GM23338 (cell line): ENCODE measurements around the gene PDE4D. TPM values are rescaled to one million over a fixed set of nuclear protein-coding genes. Genes with fewer than 3 reads are reported as not detected.
"Not testable (repeated sequence)": the region's sequence is repeated elsewhere in the genome, so short reads cannot be mapped to it uniquely, and the experiment has no call there.

Experiments used
- ATAC-seq: fragments of 200-7000 bp; cut with Tn5 transposase; 3 replicates; pipeline ENCODE4 v1.9.1; 2020
- DNase-seq: peaks from one replicate; pipeline ENCODE4 v3.0.0-alpha.2; 2015; ENCODE audit warnings: low spot score
- H2AFZ ChIP-seq: fragments of 200-600 bp; sonication (generic); 2 replicates; pipeline ENCODE4 v1.8.0; 2016; ENCODE audit warnings: antibody characterized with exemption, mild to moderate bottlenecking, moderate library complexity
- H3F3A ChIP-seq: fragments of 200-600 bp; sonication (generic); replicated peaks from 2 replicates; pipeline ENCODE4 v1.8.0; 2017; ENCODE audit warnings: antibody characterized with exemption, mixed run types, low read depth
- H3K27ac ChIP-seq: fragments of 200-600 bp; sonication (generic); 2 replicates; pipeline ENCODE4 v1.6.1; 2016; ENCODE audit warnings: low read depth
- H3K27me3 ChIP-seq: fragments of 200-600 bp; sonication (generic); 2 replicates; pipeline ENCODE4 v1.8.0; 2016; ENCODE audit warnings: mild to moderate bottlenecking, mixed run types, moderate library complexity; ENCODE audit not compliant: insufficient read depth
- H3K36me3 ChIP-seq: fragments of 200-600 bp; sonication (generic); 2 replicates; pipeline ENCODE4 v1.8.0; 2016; ENCODE audit warnings: mild to moderate bottlenecking; ENCODE audit not compliant: insufficient read depth
- H3K4me1 ChIP-seq: fragments of 200-600 bp; sonication (generic); 2 replicates; pipeline ENCODE4 v1.8.0; 2016; ENCODE audit warnings: mild to moderate bottlenecking, moderate library complexity; ENCODE audit not compliant: insufficient read depth
- H3K4me2 ChIP-seq: fragments of 200-600 bp; sonication (generic); 2 replicates; pipeline ENCODE4 v1.7.1; 2017; ENCODE audit warnings: mixed run types
- H3K4me3 ChIP-seq: fragments of 200-600 bp; sonication (generic); 2 replicates; pipeline ENCODE4 v1.6.1; 2016; ENCODE audit warnings: mixed run types
- H3K79me2 ChIP-seq: fragments of 200-600 bp; sonication (generic); replicated peaks from 2 replicates; pipeline ENCODE4 v1.8.0; 2017; ENCODE audit warnings: mild to moderate bottlenecking; ENCODE audit not compliant: insufficient read depth
- H3K9me2 ChIP-seq: fragments of 200-600 bp; sonication (generic); 2 replicates; pipeline ENCODE4 v1.8.0; 2017; ENCODE audit not compliant: insufficient read depth
- H4K20me1 ChIP-seq: fragments of 200-600 bp; sonication (generic); replicated peaks from 2 replicates; pipeline ENCODE4 v1.8.0; 2017; ENCODE audit warnings: mild to moderate bottlenecking; ENCODE audit not compliant: insufficient read depth
- H3K27ac Mint-ChIP-seq: 2 replicates; pipeline ENCODE4 v1.8.0; 2020; ENCODE audit warnings: inconsistent platforms, mild to moderate bottlenecking, moderate library complexity, mixed read lengths
- H3K27me3 Mint-ChIP-seq: 3 replicates; pipeline ENCODE4 v1.8.0; 2022; ENCODE audit warnings: low read depth, mild to moderate bottlenecking, moderate library complexity, mixed read lengths, inconsistent platforms; ENCODE audit not compliant: insufficient read depth, poor library complexity
- H3K36me3 Mint-ChIP-seq: 3 replicates; pipeline ENCODE4 v1.8.0; 2021; ENCODE audit warnings: low read depth, mild to moderate bottlenecking, inconsistent platforms, moderate library complexity, mixed read lengths
- H3K4me1 Mint-ChIP-seq: 3 replicates; pipeline ENCODE4 v1.8.0; 2020; ENCODE audit warnings: mild to moderate bottlenecking, inconsistent platforms, mixed read lengths
- H3K4me3 Mint-ChIP-seq: 3 replicates; pipeline ENCODE4 v1.8.0; 2021; ENCODE audit warnings: moderate library complexity, mild to moderate bottlenecking, inconsistent platforms, mixed read lengths
- H3K9me3 Mint-ChIP-seq: 3 replicates; pipeline ENCODE4 v1.8.0; 2020; ENCODE audit warnings: moderate library complexity, mild to moderate bottlenecking, inconsistent platforms, mixed read lengths
- EZH2phosphoT487 ChIP-seq: fragments of 200-600 bp; sonication (generic); IDR thresholded peaks from one replicate; pipeline ENCODE4 v1.8.1; 2018; ENCODE audit warnings: antibody characterized with exemption; ENCODE audit not compliant: unreplicated experiment
- POLR2AphosphoS5 ChIP-seq: IDR thresholded peaks from 2 replicates; pipeline ENCODE4 v1.6.1; 2016; ENCODE audit warnings: antibody characterized with exemption, low read depth
- STAT1 ChIP-seq: IDR thresholded peaks from one replicate; pipeline ENCODE4 v1.6.1; 2016; ENCODE audit warnings: antibody characterized with exemption; ENCODE audit not compliant: unreplicated experiment
- ZNF114 ChIP-seq: fragments of 250-450 bp; sonication (Bioruptor Pico); IDR thresholded peaks from 2 replicates; pipeline ENCODE4 v1.5.0; 2020; ENCODE audit warnings: mild to moderate bottlenecking, moderate library complexity
- polyA plus RNA-seq: library from polyadenylated mRNA; unstranded; fragments of >200 nt; fragmentation: Nextera tagmentation; extraction: Ambion mirVana; gene quantifications from 2 replicates; pipeline ENCODE4 v1.2.1, GENCODE V29; 2016
- total RNA-seq: library from RNA; depleted of rRNA; stranded (reverse); fragments of >200 nt; shearing (Covaris generic); gene quantifications from 2 replicates; pipeline ENCODE4 v1.2.3, GENCODE V29; 2014
- TF ChIP-seq, protein P1 (sequence below), 2 experiments: fragments of 200-600 bp in 1 of 2; sonication (generic) in 1 of 2; conservative IDR thresholded peaks; 2 replicates each; pipeline versions ENCODE4 v1.5.1 to v1.6.1; 2016 to 2017; ENCODE audit warnings: antibody characterized with exemption in 2 of 2, low read depth in 2 of 2, mild to moderate bottlenecking in 2 of 2, moderate library complexity in 1 of 2
- TF ChIP-seq, protein P2 (sequence below): fragments of 250-450 bp; sonication (Bioruptor Pico); IDR thresholded peaks from 2 replicates; pipeline ENCODE4 v1.5.0; 2020; ENCODE audit warnings: mild to moderate bottlenecking, moderate library complexity

The PDE4D gene
- total and polyA plus RNA-seq, 2 experiments from 2014 or later, result 2.1 to 4.7 TPM

DNA sequence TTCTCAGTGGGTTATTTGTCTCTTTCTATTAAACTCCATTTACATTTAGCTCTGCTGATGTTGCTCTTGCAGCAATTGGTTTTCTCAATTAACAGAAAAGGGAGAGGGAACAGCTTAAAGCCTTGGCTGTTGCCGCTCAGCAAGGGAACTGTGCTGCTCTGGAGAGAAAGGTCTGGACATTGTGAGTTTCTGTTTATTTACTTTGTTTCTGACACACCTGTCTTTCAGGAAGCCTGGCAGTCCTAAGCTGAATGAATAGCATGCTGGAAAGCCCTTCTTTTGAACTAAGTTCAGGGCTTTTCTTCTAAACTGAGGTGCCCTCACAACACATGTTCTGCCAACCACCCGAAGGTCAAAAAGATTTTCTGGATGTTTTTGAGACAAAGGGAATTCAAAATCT lies 491.9 kb downstream of the PDE4D start:
- no peak for ATAC-seq
- no peaks in the 10 kb centered on the region for H3K9me2 ChIP-seq
- H2AFZ ChIP-seq, result no peak overlapping the region
- H3K4me2 ChIP-seq, result no peak overlapping the region
- TF ChIP-seq STAT1, result no peak
- no peak for TF ChIP-seq EZH2phosphoT487
- TF ChIP-seq ZNF114, result no peak
- TF ChIP-seq, protein P1, sequence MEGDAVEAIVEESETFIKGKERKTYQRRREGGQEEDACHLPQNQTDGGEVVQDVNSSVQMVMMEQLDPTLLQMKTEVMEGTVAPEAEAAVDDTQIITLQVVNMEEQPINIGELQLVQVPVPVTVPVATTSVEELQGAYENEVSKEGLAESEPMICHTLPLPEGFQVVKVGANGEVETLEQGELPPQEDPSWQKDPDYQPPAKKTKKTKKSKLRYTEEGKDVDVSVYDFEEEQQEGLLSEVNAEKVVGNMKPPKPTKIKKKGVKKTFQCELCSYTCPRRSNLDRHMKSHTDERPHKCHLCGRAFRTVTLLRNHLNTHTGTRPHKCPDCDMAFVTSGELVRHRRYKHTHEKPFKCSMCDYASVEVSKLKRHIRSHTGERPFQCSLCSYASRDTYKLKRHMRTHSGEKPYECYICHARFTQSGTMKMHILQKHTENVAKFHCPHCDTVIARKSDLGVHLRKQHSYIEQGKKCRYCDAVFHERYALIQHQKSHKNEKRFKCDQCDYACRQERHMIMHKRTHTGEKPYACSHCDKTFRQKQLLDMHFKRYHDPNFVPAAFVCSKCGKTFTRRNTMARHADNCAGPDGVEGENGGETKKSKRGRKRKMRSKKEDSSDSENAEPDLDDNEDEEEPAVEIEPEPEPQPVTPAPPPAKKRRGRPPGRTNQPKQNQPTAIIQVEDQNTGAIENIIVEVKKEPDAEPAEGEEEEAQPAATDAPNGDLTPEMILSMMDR (conservative IDR thresholded peaks at IDR 0.05; ENCODE audit: low read depth in 2 of 2), result no peak
- TF ChIP-seq POLR2AphosphoS5, result no peak
- TF ChIP-seq, protein P2, sequence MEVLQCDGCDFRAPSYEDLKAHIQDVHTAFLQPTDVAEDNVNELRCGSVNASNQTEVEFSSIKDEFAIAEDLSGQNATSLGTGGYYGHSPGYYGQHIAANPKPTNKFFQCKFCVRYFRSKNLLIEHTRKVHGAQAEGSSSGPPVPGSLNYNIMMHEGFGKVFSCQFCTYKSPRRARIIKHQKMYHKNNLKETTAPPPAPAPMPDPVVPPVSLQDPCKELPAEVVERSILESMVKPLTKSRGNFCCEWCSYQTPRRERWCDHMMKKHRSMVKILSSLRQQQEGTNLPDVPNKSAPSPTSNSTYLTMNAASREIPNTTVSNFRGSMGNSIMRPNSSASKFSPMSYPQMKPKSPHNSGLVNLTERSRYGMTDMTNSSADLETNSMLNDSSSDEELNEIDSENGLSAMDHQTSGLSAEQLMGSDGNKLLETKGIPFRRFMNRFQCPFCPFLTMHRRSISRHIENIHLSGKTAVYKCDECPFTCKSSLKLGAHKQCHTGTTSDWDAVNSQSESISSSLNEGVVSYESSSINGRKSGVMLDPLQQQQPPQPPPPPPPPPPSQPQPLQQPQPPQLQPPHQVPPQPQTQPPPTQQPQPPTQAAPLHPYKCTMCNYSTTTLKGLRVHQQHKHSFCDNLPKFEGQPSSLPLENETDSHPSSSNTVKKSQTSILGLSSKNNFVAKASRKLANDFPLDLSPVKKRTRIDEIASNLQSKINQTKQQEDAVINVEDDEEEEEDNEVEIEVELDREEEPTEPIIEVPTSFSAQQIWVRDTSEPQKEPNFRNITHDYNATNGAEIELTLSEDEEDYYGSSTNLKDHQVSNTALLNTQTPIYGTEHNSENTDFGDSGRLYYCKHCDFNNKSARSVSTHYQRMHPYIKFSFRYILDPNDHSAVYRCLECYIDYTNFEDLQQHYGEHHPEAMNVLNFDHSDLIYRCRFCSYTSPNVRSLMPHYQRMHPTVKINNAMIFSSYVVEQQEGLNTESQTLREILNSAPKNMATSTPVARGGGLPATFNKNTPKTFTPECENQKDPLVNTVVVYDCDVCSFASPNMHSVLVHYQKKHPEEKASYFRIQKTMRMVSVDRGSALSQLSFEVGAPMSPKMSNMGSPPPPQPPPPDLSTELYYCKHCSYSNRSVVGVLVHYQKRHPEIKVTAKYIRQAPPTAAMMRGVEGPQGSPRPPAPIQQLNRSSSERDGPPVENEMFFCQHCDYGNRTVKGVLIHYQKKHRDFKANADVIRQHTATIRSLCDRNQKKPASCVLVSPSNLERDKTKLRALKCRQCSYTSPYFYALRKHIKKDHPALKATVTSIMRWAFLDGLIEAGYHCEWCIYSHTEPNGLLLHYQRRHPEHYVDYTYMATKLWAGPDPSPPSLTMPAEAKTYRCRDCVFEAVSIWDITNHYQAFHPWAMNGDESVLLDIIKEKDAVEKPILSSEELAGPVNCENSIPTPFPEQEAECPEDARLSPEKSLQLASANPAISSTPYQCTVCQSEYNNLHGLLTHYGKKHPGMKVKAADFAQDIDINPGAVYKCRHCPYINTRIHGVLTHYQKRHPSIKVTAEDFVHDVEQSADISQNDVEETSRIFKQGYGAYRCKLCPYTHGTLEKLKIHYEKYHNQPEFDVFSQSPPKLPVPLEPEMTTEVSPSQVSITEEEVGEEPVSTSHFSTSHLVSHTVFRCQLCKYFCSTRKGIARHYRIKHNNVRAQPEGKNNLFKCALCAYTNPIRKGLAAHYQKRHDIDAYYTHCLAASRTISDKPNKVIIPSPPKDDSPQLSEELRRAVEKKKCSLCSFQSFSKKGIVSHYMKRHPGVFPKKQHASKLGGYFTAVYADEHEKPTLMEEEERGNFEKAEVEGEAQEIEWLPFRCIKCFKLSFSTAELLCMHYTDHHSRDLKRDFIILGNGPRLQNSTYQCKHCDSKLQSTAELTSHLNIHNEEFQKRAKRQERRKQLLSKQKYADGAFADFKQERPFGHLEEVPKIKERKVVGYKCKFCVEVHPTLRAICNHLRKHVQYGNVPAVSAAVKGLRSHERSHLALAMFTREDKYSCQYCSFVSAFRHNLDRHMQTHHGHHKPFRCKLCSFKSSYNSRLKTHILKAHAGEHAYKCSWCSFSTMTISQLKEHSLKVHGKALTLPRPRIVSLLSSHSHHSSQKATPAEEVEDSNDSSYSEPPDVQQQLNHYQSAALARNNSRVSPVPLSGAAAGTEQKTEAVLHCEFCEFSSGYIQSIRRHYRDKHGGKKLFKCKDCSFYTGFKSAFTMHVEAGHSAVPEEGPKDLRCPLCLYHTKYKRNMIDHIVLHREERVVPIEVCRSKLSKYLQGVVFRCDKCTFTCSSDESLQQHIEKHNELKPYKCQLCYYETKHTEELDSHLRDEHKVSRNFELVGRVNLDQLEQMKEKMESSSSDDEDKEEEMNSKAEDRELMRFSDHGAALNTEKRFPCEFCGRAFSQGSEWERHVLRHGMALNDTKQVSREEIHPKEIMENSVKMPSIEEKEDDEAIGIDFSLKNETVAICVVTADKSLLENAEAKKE (CRISPR knock-in tag), result no peak
- peaks cover 1% of the 10 kb centered on the region for H3K27me3 Mint-ChIP-seq
- no peaks in the 10 kb centered on the region for H4K20me1 ChIP-seq
- H3K27me3 ChIP-seq, result no peaks in the 10 kb centered on the region
- DNase-seq, result no peak
- H3K9me3 Mint-ChIP-seq, result peaks cover 19% of the 10 kb centered on the region
- H3K4me3 ChIP-seq, result no peak overlapping the region
- H3K36me3 Mint-ChIP-seq, result peaks cover 17% of the 10 kb centered on the region
- peaks cover 9% of the 10 kb centered on the region; the same call in 1 of the 2 replicates for H3K4me1 ChIP-seq
- H3K4me1 Mint-ChIP-seq, result peaks cover 5% of the 10 kb centered on the region; the same call in 2 of the 3 replicates
- no peak overlapping the region for H3K27ac ChIP-seq
- H3K79me2 ChIP-seq, result no peaks in the 10 kb centered on the region
- H3K36me3 ChIP-seq, result no peaks in the 10 kb centered on the region
- no peak overlapping the region for H3K4me3 Mint-ChIP-seq
- no peak overlapping the region for H3K27ac Mint-ChIP-seq
- H3F3A ChIP-seq, result no peaks in the 10 kb centered on the region

DNA sequence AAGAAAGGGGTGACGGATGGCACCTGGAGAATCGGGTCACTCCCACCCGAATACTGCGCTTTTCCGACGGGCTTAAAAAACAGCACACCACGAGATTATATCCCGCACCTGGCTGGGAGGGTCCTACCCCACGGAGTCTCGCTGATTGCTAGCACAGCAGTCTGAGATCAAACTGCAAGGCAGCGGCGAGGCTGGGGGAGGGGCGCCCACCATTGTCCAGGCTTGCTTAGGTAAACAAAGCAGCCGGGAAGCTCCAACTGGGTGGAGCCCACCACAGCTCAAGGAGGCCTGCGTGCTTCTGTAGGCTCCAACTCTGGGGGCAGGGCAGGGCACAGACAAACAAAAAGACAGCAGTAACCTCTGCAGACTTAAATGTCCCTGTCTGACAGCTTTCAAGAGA lies 498.6 kb downstream of the PDE4D start:
- H3K27me3 ChIP-seq, H3K4me3 ChIP-seq, H3F3A ChIP-seq, H3K79me2 ChIP-seq, H3K36me3 ChIP-seq, H3K36me3 Mint-ChIP-seq, H3K4me3 Mint-ChIP-seq, DNase-seq, H3K27ac ChIP-seq, H4K20me1 ChIP-seq, H3K4me1 Mint-ChIP-seq, H3K27me3 Mint-ChIP-seq, H3K27ac Mint-ChIP-seq, H3K4me2 ChIP-seq, H2AFZ ChIP-seq, H3K4me1 ChIP-seq, ATAC-seq, H3K9me2 ChIP-seq: not testable (repeated sequence)
- H3K9me3 Mint-ChIP-seq, result peaks cover 11% of the 10 kb centered on the region; the same call in 2 of the 3 replicates
